NCI-H1694 (cell line): ENCODE measurements around the gene CASK.

ENCODE experiments used
- DNase-seq: peaks from one replicate; lab custom pipeline; 2025; lab: John Stamatoyannopoulos, UW

The CASK gene

DNA sequence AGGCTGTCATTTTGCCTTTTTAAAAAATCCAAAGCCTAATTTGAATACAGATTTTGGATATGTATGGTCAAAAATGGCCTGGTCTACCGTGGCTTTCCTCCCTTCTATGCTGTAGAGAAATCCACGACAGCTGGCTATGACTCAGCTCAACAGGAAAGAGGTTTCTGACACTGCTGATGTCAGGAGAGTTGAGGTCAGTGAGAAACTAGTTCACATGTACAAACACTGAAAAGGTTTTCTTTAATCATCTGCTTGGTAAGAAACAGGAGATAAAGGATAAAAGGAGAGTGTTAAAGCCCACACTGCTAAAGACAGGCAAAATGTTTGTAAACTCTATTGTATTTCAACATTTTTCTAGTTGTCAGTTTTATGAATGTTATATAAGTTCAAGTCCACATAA, 362.3 kb downstream of the CASK start:
- no peak for DNase-seq

- no peak for DNase-seq
These were observed 363.9 kb downstream of the CASK start for GRCh38 chrX:41559235-41560052.

GRCh38 chrX:41558531-41558930, 364.8 kb downstream of the CASK start:
- DNase-seq, result no peak

- no peak for DNase-seq
These were observed 366.4 kb downstream of the CASK start for GRCh38 chrX:41556958-41557357.

GRCh38 chrX:41553688-41554087, 369.7 kb downstream of the CASK start:
- no peak for DNase-seq

DNA sequence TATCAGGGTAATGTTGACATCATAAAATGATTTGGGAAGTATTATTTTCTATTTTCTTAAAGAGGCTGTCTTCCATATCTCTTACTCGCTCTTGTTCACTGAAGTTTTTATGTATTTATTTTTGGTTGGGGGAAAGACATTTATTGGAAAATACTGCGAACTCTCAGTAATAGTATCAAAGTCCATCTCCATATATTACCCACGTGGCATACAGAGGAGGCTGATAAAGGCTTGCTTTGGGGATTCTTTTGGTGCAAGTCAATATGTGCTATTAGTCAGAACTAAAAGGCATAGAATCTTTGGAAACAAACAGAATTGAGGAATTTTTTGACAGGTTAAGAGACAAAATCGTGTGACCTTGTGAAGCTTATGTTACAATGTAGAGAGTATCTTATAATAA, 374.9 kb downstream of the CASK start:
- no peak for DNase-seq

GRCh38 chrX:41543668-41544067, 379.7 kb downstream of the CASK start:
- DNase-seq, result no peak

- no peak for DNase-seq
These were observed 380.3 kb downstream of the CASK start for GRCh38 chrX:41543025-41543424.

DNA sequence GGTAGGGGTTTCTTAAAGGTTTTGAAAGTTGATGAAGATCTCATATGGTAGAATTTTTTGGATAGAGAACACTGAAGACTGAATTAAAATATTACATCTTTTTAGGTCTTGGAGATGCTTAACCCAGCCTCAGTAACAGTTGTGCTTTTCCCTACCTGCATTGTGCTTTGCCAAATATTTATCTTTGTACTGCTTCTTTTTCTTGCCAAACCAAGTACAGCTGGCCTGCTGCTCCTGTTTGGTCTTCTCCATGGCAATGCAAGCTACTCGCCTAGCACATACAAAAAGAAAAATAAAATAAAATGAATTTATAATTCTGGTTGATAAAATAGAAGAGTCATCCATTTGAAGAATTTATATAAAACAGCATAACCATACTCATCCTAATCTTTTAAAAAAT, 380.8 kb downstream of the CASK start:
- no peak for DNase-seq

DNA sequence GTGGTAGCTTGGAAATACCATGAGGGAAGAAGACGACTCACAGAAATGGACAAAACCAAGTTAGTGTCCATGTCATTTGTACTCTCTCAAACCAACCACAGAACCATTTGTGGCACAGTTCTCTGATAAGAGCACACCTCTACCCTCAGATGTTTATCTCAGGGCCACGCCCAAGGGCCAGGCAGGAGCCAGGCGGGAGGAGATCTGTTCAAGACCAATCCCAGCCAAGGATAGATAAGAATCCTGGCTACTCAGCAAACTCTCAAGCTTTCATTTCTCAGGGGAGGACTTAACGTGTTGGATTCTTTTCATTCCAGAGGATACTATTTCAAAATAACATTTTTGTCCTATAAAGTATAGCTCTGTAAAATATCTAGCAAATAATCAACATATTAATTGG, 381.2 kb downstream of the CASK start:
- DNase-seq, result no peak

DNA sequence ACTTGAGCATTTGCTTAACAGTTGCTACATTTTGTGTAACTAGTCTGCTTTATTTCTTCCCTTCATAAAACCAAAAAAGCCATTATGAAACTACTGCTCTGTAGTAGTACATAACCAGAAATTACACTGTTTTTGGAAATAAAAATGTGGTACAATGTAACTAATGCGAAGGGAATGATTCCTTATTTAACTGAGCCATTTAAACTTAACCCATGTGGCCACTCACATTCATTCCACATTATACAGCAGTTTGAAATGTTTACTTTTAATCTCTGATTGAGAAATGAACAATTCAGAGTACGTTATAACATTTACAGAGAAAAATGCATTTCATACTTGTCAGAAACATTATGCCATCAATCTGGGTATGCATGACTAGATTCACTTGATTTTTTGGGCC, 382.0 kb downstream of the CASK start:
- no peak for DNase-seq

- no peak for DNase-seq
These were observed 384.6 kb downstream of the CASK start for GRCh38 chrX:41538707-41539106.

GRCh38 chrX:41530085-41530484, 393.3 kb downstream of the CASK start:
- DNase-seq, result no peak

DNA sequence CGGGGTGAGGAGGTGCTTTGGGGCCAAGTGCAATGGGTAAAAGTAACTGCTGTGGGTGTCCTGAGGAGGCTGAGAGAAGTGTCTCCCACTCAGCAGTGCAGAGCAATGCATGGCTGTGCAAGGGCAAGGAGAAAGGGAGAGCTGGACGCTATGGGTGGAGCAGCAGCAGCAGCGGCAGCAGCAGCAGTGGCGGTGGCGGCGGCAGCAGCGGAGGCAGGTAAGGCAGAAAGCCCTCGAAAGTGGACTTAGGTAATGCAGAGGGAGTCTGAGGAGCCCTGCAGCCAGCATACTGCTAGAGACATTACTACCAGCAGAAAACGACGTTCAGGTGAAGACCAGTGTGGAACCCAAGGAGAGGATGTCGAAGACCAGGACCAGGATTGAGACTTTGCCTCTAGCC, 394.1 kb downstream of the CASK start:
- DNase-seq, result no peak

GRCh38 chrX:41528784-41529183, 394.6 kb downstream of the CASK start:
- no peak for DNase-seq

- DNase-seq, result no peak
These were observed 396.4 kb downstream of the CASK start for GRCh38 chrX:41526925-41527324.

DNA sequence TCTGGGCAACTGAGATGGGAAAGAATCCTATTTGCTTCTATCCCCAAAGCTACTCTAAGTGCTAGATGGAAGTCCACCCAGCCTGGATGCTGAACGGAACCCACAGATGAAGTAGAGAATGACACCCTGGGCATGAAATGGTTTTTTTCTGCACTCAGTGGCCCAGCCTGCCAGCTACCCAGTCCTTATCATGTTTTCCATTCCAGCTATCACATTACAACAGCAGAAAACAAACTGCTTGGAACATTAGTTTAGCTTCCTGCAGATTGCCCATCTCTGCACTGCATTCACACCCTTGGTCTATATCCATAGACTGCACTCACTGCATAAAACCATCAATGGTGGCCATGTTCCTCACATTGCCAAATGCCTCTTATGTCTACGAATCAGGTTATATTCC, 397.1 kb downstream of the CASK start:
- no peak for DNase-seq

GRCh38 chrX:41522671-41523070, 400.7 kb downstream of the CASK start:
- no peak for DNase-seq

DNA sequence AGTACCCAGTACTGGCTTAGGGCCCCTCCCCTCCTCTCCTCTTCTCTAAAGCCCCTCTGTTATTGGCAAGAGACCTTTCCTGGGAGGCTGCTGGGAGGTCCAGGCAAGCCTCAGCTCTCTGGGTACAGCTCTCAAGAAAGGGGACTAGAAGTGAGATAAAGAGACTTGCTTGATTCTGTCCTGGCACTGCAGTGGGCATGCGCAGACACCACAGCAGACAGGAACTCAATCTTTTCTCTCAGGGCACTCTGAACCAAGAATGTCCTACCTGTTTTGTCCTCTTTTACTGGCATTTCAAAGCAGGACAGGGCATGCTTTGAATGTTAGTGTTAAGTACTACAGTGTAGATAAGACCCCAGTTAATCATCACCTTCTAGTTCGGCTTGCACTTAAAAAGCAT, 401.3 kb downstream of the CASK start:
- DNase-seq, result no peak

DNA sequence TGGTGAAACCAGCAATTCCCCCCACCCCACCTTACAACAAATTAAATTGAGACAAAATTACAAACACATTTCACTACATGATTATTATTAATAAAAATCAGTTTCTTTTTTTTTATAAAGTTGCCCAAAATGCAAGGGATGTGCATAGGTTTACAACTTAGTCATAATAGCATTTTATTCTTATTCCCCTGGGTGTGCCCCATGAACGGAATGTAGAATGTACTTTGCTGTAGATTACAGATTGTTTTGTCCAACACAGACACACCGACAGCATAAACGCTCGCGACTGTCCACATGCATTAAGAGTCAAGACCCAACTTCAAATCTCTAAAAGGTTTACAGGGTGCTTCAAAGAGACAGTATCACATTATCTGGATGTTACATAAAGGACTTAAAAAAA, 403.9 kb downstream of the CASK start:
- no peak for DNase-seq

GRCh38 chrX:41518841-41519220, 404.5 kb downstream of the CASK start:
- no peak for DNase-seq

DNA sequence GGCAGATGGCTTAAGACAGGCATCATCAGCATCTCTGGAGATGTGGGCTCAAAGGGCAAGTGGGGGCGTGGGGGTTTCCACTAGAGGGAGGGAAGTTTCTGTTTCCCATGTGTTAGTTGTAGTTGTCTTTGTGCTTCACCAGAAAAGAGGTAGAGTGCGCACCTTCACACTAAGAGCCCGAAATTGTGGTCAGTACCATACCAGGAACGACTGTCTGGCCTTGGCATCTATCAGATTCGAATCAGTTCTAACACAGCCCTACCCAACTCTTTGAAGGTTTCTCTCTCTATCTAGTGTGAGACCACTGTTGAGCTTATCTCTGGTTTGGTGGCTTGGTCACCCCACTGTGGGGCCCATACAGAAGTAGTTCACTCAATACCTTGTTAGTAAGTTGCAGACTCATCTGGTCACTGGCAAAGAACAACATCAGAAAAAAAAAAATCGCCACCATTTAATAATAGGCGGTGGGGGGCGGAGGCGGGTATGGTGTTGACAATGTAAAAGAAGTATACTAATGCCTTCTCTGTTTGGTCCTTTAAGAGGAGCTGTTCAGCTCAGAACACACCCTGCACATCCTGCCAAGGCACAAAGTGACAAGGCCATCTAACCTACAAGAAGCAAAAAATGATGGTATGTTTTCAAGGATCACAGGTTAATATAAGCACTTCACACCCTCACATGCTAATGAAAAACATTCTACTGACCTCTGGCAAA, 405.1 kb downstream of the CASK start:
- no peak for DNase-seq

DNA sequence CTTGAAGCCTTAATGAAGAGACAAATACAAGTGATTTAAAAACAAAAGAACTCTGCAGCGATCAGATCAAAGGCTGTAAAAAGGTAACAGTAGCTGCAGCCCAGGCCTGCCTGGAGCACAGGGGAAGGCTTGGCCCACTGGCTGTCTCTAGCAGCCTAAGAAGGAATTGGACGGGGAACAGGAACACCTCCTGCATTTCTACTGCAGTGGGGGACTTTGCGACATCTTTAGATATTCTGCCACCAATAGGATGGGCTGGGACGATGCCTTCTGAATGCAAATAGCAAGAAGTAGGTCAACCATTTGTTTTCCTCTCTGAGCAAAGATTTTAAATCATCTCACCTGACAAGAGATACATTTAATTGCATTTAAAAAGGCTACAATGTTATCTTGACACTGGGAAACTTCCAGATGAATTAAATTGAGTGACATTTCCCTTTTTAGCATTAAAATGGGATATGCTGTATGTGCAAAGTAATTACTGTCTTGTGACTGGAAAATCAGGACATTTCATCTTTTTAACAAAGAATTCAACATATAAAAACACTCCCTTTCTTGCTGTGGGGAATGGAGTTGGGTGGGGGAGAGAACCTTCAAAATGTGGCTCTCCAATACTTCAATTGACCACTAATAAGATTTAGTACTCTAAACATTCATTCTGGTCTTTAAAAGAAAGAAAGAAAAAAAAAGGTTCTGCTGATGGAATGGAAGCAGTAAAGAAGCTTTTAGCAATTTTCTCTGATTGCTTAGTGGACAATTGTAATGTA, 406.2 kb downstream of the CASK start:
- no peak for DNase-seq
